ENCODE results near the gene CSNK2B.

Gene CSNK2B

DNA sequence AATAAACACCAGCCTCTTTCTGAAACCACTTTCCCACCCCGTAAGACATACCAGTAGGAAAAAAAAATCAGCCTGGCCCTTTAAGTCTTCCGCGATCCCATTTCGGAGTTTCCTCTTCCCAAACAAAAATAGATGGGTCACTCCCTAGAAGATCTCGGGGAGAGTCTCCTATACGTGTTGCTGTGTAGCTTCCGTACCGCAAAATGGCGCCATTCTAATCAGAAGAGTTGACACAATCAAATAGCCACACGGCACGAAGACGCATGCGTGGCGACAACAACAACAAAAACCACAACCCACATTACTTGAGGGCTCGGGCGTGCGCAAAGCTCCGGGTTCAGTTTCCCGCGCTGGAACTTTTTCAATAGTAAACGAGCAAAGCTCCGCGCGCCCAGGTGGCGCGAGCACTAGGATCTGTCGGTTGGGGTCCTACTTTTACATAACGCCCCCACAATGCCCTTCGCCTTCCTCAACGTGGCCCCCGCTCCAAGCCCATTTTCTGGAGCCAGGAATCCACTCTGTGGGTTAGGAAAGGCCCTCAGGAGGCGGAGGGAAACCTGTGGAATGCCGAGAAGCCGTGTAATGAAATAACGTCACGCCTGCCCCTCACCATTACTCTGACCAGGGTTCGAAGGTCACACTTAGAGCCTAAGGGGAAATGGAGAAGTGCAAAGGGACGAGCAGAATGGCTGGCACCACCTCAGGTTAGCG lies 935 bp upstream of the CSNK2B start, which contains the start of gene GPANK1:
GPANK1 (minus strand) TSS at position 208 of the 711 bp plus-strand sequence. CDS start 519 bp downstream, outside the sequence.
- Histone ChIP-seq H3K14ac (ENCODE audit: low read length in 2 of 2) (peak within 1 kb of the TSS in 1 of 2 experiments; percentile 90), H2BK15ac (ENCODE audit: low read depth, poor library complexity, severe bottlenecking) (peak within 1 kb of the TSS; percentile 54), H2AFZ (ENCODE audit: low read depth, low read length) (peak within 1 kb of the TSS; percentile 74), H3K36me3 (ENCODE audit: control insufficient read depth in 1 of 2, insufficient read depth in 2 of 2, low read depth in 1 of 2, low read length in 2 of 2) (peaks cover 44 to 53% of the 10 kb centered on the region in 2 experiments), H2BK120ac (ENCODE audit: low read depth, low read length) (peak within 1 kb of the TSS; percentile 65), H3K9me3 (ENCODE audit: control insufficient read depth, low read length) (no peaks in the 10 kb centered on the region), H3K27ac (ENCODE audit: low read length, poor library complexity, severe bottlenecking) (peak within 1 kb of the TSS; percentile 89), H3K79me1 (replicated peaks; ENCODE audit: low read length, poor library complexity, severe bottlenecking) (peaks cover 32% of the 10 kb centered on the region), H3K23ac (ENCODE audit: low read length in 2 of 2) (peak within 1 kb of the TSS in 1 of 2 experiments; percentile 86), H3K4me2 (ENCODE audit: low read length, poor library complexity, severe bottlenecking) (peak within 1 kb of the TSS; percentile 90), H3K18ac (ENCODE audit: low read depth in 1 of 2, low read length in 2 of 2) (peak within 1 kb of the TSS; percentile 92 to 96), H3K4me1 (ENCODE audit: control insufficient read depth, insufficient read depth, low read depth, low read length) (peaks cover 22% of the 10 kb centered on the region), H2BK5ac (ENCODE audit: low read depth, low read length, poor library complexity, severe bottlenecking) (peak within 1 kb of the TSS; percentile 53), H3K27me3 (ENCODE audit: control insufficient read depth in 1 of 2, insufficient read depth in 1 of 2, low read length in 2 of 2) (no peaks in the 10 kb centered on the region), H4K8ac (ENCODE audit: low read length) (peak within 1 kb of the TSS; percentile 82), H3K4me3 (ENCODE audit: insufficient read depth in 1 of 2, low read depth in 1 of 2, low read length in 2 of 2) (peak within 1 kb of the TSS; percentile 75 to 97), H4K91ac (ENCODE audit: low read length) (peak within 1 kb of the TSS; percentile 86), H3K4ac (ENCODE audit: low read depth in 1 of 2, low read length in 2 of 2) (peak within 1 kb of the TSS; percentile 93 to 94), H2BK12ac (ENCODE audit: low read length in 2 of 2) (peak within 1 kb of the TSS; percentile 55 to 73), H2AK5ac (ENCODE audit: low read length, severe bottlenecking) (peak within 1 kb of the TSS; percentile 82), H3K9ac (ENCODE audit: low read length) (peak within 1 kb of the TSS; percentile 97)
- DNase-seq, result peak; percentile 98
- under 1% methylated on average over 31 of the region's 39 CpGs for WGBS

GRCh38 chr6:31666337-31666965 lies 571 bp downstream of the CSNK2B start:
- Histone ChIP-seq H3K14ac (ENCODE audit: low read length in 2 of 2) (peak overlapping the region in 1 of 2 experiments; percentile 87), H3K36me3 (ENCODE audit: control insufficient read depth in 1 of 2, insufficient read depth in 2 of 2, low read depth in 1 of 2, low read length in 2 of 2) (peaks cover 58 to 69% of the 10 kb centered on the region in 2 experiments), H3K9me3 (ENCODE audit: control insufficient read depth, low read length) (no peaks in the 10 kb centered on the region), H2BK5ac (ENCODE audit: low read depth, low read length, poor library complexity, severe bottlenecking) (peak overlapping the region; percentile 81), H3K23ac (ENCODE audit: low read length in 2 of 2) (peak overlapping the region; percentile 38 to 86), H2BK120ac (ENCODE audit: low read depth, low read length) (no peak overlapping the region), H2AFZ (ENCODE audit: low read depth, low read length) (peak overlapping the region; percentile 73), H3K4me2 (ENCODE audit: low read length, poor library complexity, severe bottlenecking) (peak overlapping the region; percentile 84), H2AK5ac (ENCODE audit: low read length, severe bottlenecking) (peak overlapping the region; percentile 64), H2BK15ac (ENCODE audit: low read depth, poor library complexity, severe bottlenecking) (peak overlapping the region; percentile 88), H4K8ac (ENCODE audit: low read length) (peak overlapping the region; percentile 99), H4K91ac (ENCODE audit: low read length) (peak overlapping the region; percentile 95), H3K9ac (ENCODE audit: low read length) (peak overlapping the region; percentile 97), H3K4me3 (ENCODE audit: insufficient read depth in 1 of 2, low read depth in 1 of 2, low read length in 2 of 2) (peak overlapping the region; percentile 97 to 99), H3K4ac (ENCODE audit: low read depth in 1 of 2, low read length in 2 of 2) (peak overlapping the region; percentile 94), H3K4me1 (ENCODE audit: control insufficient read depth, insufficient read depth, low read depth, low read length) (peaks cover 18% of the 10 kb centered on the region), H3K27me3 (ENCODE audit: control insufficient read depth in 1 of 2, insufficient read depth in 1 of 2, low read length in 2 of 2) (no peaks in the 10 kb centered on the region), H3K79me1 (replicated peaks; ENCODE audit: low read length, poor library complexity, severe bottlenecking) (peaks cover 39% of the 10 kb centered on the region), H3K18ac (ENCODE audit: low read depth in 1 of 2, low read length in 2 of 2) (peak overlapping the region; percentile 96 to 99), H3K27ac (ENCODE audit: low read length, poor library complexity, severe bottlenecking) (peak overlapping the region; percentile 73), H2BK12ac (ENCODE audit: low read length in 2 of 2) (no peak overlapping the region)
- DNase-seq, result peak; percentile 27
- WGBS, result 9% methylated on average over 15 of the region's 15 CpGs

- Histone ChIP-seq H3K4me1 (ENCODE audit: control insufficient read depth, insufficient read depth, low read depth, low read length) (peaks cover 4% of the 10 kb centered on the region), H3K27ac (ENCODE audit: low read length, poor library complexity, severe bottlenecking) (no peak within 1 kb of the TSS), H3K18ac (ENCODE audit: low read depth in 1 of 2, low read length in 2 of 2) (no peak within 1 kb of the TSS), H2AK5ac (ENCODE audit: low read length, severe bottlenecking) (no peak within 1 kb of the TSS), H4K8ac (ENCODE audit: low read length) (no peak within 1 kb of the TSS), H3K79me1 (replicated peaks; ENCODE audit: low read length, poor library complexity, severe bottlenecking) (peaks cover 35% of the 10 kb centered on the region), H2AFZ (ENCODE audit: low read depth, low read length) (no peak within 1 kb of the TSS), H2BK12ac (ENCODE audit: low read length in 2 of 2) (no peak within 1 kb of the TSS), H3K9ac (ENCODE audit: low read length) (no peak within 1 kb of the TSS), H3K4me3 (ENCODE audit: insufficient read depth in 1 of 2, low read depth in 1 of 2, low read length in 2 of 2) (no peak within 1 kb of the TSS), H4K91ac (ENCODE audit: low read length) (no peak within 1 kb of the TSS), H2BK120ac (ENCODE audit: low read depth, low read length) (no peak within 1 kb of the TSS), H3K36me3 (ENCODE audit: control insufficient read depth in 1 of 2, insufficient read depth in 2 of 2, low read depth in 1 of 2, low read length in 2 of 2) (peaks cover 68 to 75% of the 10 kb centered on the region in 2 experiments), H3K9me3 (ENCODE audit: control insufficient read depth, low read length) (no peaks in the 10 kb centered on the region), H2BK5ac (ENCODE audit: low read depth, low read length, poor library complexity, severe bottlenecking) (no peak within 1 kb of the TSS), H3K14ac (ENCODE audit: low read length in 2 of 2) (no peak within 1 kb of the TSS), H3K4me2 (ENCODE audit: low read length, poor library complexity, severe bottlenecking) (no peak within 1 kb of the TSS), H3K27me3 (ENCODE audit: control insufficient read depth in 1 of 2, insufficient read depth in 1 of 2, low read length in 2 of 2) (no peaks in the 10 kb centered on the region), H2BK15ac (ENCODE audit: low read depth, poor library complexity, severe bottlenecking) (no peak within 1 kb of the TSS), H3K23ac (ENCODE audit: low read length in 2 of 2) (no peak within 1 kb of the TSS), H3K4ac (ENCODE audit: low read depth in 1 of 2, low read length in 2 of 2) (no peak within 1 kb of the TSS)
- WGBS, result 88% methylated on average over 8 of the region's 8 CpGs
- DNase-seq, result no peak
These were observed 3.8 kb downstream of the CSNK2B start, which contains the start of gene LY6G5B for GRCh38 chr6:31669676-31670075. Gene LY6G5B (plus strand): TSS chr6:31669976. CDS start chr6:31670951, 975 bp downstream.

- Histone ChIP-seq H2BK12ac (ENCODE audit: low read length in 2 of 2) (no peak overlapping the region), H3K27me3 (ENCODE audit: control insufficient read depth in 1 of 2, insufficient read depth in 1 of 2, low read length in 2 of 2) (no peaks in the 10 kb centered on the region), H3K18ac (ENCODE audit: low read depth in 1 of 2, low read length in 2 of 2) (no peak overlapping the region), H3K4me2 (ENCODE audit: low read length, poor library complexity, severe bottlenecking) (no peak overlapping the region), H2AFZ (ENCODE audit: low read depth, low read length) (no peak overlapping the region), H4K91ac (ENCODE audit: low read length) (no peak overlapping the region), H3K9ac (ENCODE audit: low read length) (no peak overlapping the region), H3K9me3 (ENCODE audit: control insufficient read depth, low read length) (no peaks in the 10 kb centered on the region), H2BK15ac (ENCODE audit: low read depth, poor library complexity, severe bottlenecking) (no peak overlapping the region), H2BK120ac (ENCODE audit: low read depth, low read length) (no peak overlapping the region), H2AK5ac (ENCODE audit: low read length, severe bottlenecking) (no peak overlapping the region), H3K27ac (ENCODE audit: low read length, poor library complexity, severe bottlenecking) (no peak overlapping the region), H4K8ac (ENCODE audit: low read length) (no peak overlapping the region), H3K4me3 (ENCODE audit: insufficient read depth in 1 of 2, low read depth in 1 of 2, low read length in 2 of 2) (no peak overlapping the region), H3K4ac (ENCODE audit: low read depth in 1 of 2, low read length in 2 of 2) (no peak overlapping the region), H3K14ac (ENCODE audit: low read length in 2 of 2) (no peak overlapping the region), H3K4me1 (ENCODE audit: control insufficient read depth, insufficient read depth, low read depth, low read length) (peaks cover 6% of the 10 kb centered on the region), H3K79me1 (replicated peaks; ENCODE audit: low read length, poor library complexity, severe bottlenecking) (peaks cover 8% of the 10 kb centered on the region), H2BK5ac (ENCODE audit: low read depth, low read length, poor library complexity, severe bottlenecking) (no peak overlapping the region), H3K23ac (ENCODE audit: low read length in 2 of 2) (no peak overlapping the region), H3K36me3 (ENCODE audit: control insufficient read depth in 1 of 2, insufficient read depth in 2 of 2, low read depth in 1 of 2, low read length in 2 of 2) (peaks cover 30 to 38% of the 10 kb centered on the region in 2 experiments)
- DNase-seq, result no peak
- WGBS, result 88% methylated on average over 4 of the region's 4 CpGs
These were observed 10.5 kb downstream of the CSNK2B start for GRCh38 chr6:31676322-31676903.

Data from mesenchymal stem cell (in vitro differentiated cells and primary cell).